Keratinocyte (primary cell): Measurements from ENCODE around the gene SMAD3. TPM values are rescaled to one million over a fixed set of nuclear protein-coding genes. Genes with fewer than 3 reads are reported as not detected.

Experiments
- DNase-seq: peaks from one replicate; pipeline ENCODE4 v3.0.0-alpha.2; 2011; ENCODE audit warnings: low read depth, missing footprints, low spot score
- FAIRE-seq: peaks from 2 replicates; lab custom pipeline; 2011; peaks lifted over from hg19 to GRCh38; lab: Jason Lieb, UNC
- H2AFZ ChIP-seq: 2 replicates; pipeline ENCODE4 v1.6.0; 2012; ENCODE audit warnings: low read length, control low read depth, inconsistent platforms; ENCODE audit not compliant: control insufficient read depth
- H3K27ac ChIP-seq: 2 replicates; pipeline ENCODE4 v1.5.1; 2011; ENCODE audit warnings: low read length; ENCODE audit not compliant: control insufficient read depth, insufficient read depth
- H3K27me3 ChIP-seq: 3 replicates; pipeline ENCODE4 v1.6.0; 2011; ENCODE audit warnings: low read length; ENCODE audit not compliant: control insufficient read depth, insufficient read depth; ENCODE audit errors: extremely low read depth
- H3K36me3 ChIP-seq, 2 experiments: 2 replicates in 1 of 2; 3 replicates in 1 of 2; pipeline ENCODE4 v1.5.1; 2011; ENCODE audit warnings: low read length in 2 of 2, mild to moderate bottlenecking in 1 of 2; ENCODE audit not compliant: control insufficient read depth in 2 of 2, insufficient read depth in 2 of 2; ENCODE audit errors: extremely low read depth in 1 of 2
- H3K4me1 ChIP-seq: 3 replicates; pipeline ENCODE4 v1.5.1; 2011; ENCODE audit warnings: low read length; ENCODE audit not compliant: control insufficient read depth, insufficient read depth; ENCODE audit errors: extremely low read depth
- H3K4me2 ChIP-seq: 3 replicates; pipeline ENCODE4 v1.6.0; 2011; ENCODE audit warnings: low read depth, low read length; ENCODE audit not compliant: control insufficient read depth, insufficient read depth; ENCODE audit errors: extremely low read depth
- H3K4me3 ChIP-seq, 3 experiments: fragments of 200-600 bp in 1 of 3; sonication (generic) in 1 of 3; 2 replicates in 2 of 3; 3 replicates in 1 of 3; pipeline ENCODE4 v1.5.1; 2011 to 2016; ENCODE audit warnings: low read length in 3 of 3, mild to moderate bottlenecking in 3 of 3, control low read depth in 2 of 3, inconsistent platforms in 1 of 3, low read depth in 1 of 3, mixed read lengths in 1 of 3, mixed run types in 1 of 3, moderate library complexity in 1 of 3; ENCODE audit not compliant: control insufficient read depth in 2 of 3, insufficient read depth in 2 of 3; ENCODE audit errors: extremely low read depth in 1 of 3
- H3K79me2 ChIP-seq: 2 replicates; pipeline ENCODE4 v1.6.0; 2012; ENCODE audit warnings: low read length; ENCODE audit not compliant: control insufficient read depth, insufficient read depth
- H3K9ac ChIP-seq: 3 replicates; pipeline ENCODE4 v1.6.0; 2011; ENCODE audit warnings: low read length; ENCODE audit not compliant: control insufficient read depth, insufficient read depth; ENCODE audit errors: extremely low read depth
- H3K9me1 ChIP-seq: 3 replicates; pipeline ENCODE4 v1.6.0; 2011; ENCODE audit warnings: low read length; ENCODE audit not compliant: control insufficient read depth, insufficient read depth; ENCODE audit errors: extremely low read depth
- H3K9me3 ChIP-seq: 2 replicates; pipeline ENCODE4 v1.5.1; 2012; ENCODE audit warnings: low read depth, low read length; ENCODE audit not compliant: control insufficient read depth
- H4K20me1 ChIP-seq: 3 replicates; pipeline ENCODE4 v1.6.0; 2011; ENCODE audit warnings: low read length; ENCODE audit not compliant: control insufficient read depth, insufficient read depth; ENCODE audit errors: extremely low read depth
- EZH2 ChIP-seq: IDR thresholded peaks from one replicate; pipeline ENCODE4 v1.6.1; 2012; ENCODE audit warnings: inconsistent platforms, mild to moderate bottlenecking, low read length, moderate library complexity
- dilution Hi-C: fragments of 300-500 bp; cut with MboI; formaldehyde crosslinking; loops from one replicate; pipeline ENCODE4 v1.7.0; 2020; ENCODE audit warnings: low sequenced_read_pairs; ENCODE audit not compliant: extremely low pct_ligation_motif_present
- polyA plus RNA-seq, 5 experiments: library from polyadenylated mRNA; depleted of rRNA in 3 of 5; stranded (reverse) in 3 of 5; stranded (forward) in 1 of 5; unstranded in 1 of 5; fragments of >200 nt; gene quantifications; 1 replicate in 1 of 5; 2 replicates in 3 of 5; 3 replicates in 1 of 5; pipeline versions ENCODE4 v1.2.1 to v1.2.3, GENCODE V29; 2011 to 2012; ENCODE audit warnings: missing spikeins in 2 of 5, low read depth in 1 of 5, low replicate concordance in 1 of 5
- TF ChIP-seq, protein P1 (sequence below), 3 experiments: IDR thresholded peaks in 1 of 3; conservative IDR thresholded peaks in 1 of 3; optimal IDR thresholded peaks in 1 of 3; 2 replicates in 2 of 3; 3 replicates in 1 of 3; pipeline versions ENCODE3 to v1.5.1; 2011; ENCODE audit warnings: low read length in 3 of 3, mild to moderate bottlenecking in 3 of 3, moderate library complexity in 2 of 3, control low read depth in 1 of 3, inconsistent platforms in 1 of 3; ENCODE audit not compliant: insufficient read depth in 2 of 3; ENCODE audit errors: extremely low read depth in 1 of 3

SMAD3 gene
- polyA plus RNA-seq, 1 donor (not counting 4 experiments of a cell fraction or from before 2014, with no cell fraction given): 33.7 TPM

DNA sequence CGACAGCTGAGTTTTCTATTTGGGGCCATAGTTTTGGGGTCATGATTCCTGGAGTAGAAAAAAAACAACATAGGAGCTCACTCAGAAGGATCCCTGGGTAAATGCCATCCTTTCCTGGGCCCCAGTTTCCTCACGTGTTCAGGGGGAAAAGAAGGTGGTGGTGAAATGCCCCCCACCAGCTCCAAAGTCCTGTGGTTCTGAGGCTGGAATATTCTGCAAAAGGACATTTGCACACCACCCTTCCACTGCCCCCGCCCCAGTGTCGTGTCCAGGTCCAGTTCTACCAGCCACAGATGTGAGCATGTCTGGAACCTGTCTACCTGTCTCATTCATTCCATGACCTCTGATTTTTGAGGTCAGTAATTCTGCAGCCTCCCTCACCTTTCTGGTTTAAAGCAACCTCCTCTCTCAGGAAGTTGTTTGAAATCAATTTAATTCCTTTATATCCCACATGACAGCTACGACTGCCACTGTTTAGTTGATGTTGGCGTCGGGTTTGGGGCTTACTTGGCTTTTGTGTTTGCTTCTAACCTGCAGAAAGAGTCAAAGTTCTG lies 82.1 kb downstream of the SMAD3 start:
- H3K4me1 ChIP-seq: peaks cover 83% of the 10 kb centered on the region
- no peaks in the 10 kb centered on the region for H3K27me3 ChIP-seq
- DNase-seq (no peak), FAIRE-seq (no peak)
- H3K4me3 ChIP-seq: peak overlapping the region in 1 of 3 experiments; percentile 30
- peaks cover 4% of the 10 kb centered on the region for H3K9me1 ChIP-seq
- no peaks in the 10 kb centered on the region for H4K20me1 ChIP-seq
- peak overlapping the region; percentile 75 for H3K4me2 ChIP-seq
- peaks cover 0 to 6% of the 10 kb centered on the region in 2 experiments for H3K36me3 ChIP-seq
- peaks cover 70% of the 10 kb centered on the region for H3K79me2 ChIP-seq
- H3K9me3 ChIP-seq: no peaks in the 10 kb centered on the region
- dilution Hi-C loops: no loop called here
- no peak overlapping the region for H2AFZ ChIP-seq
- TF ChIP-seq EZH2: no peak
- TF ChIP-seq, protein P1, sequence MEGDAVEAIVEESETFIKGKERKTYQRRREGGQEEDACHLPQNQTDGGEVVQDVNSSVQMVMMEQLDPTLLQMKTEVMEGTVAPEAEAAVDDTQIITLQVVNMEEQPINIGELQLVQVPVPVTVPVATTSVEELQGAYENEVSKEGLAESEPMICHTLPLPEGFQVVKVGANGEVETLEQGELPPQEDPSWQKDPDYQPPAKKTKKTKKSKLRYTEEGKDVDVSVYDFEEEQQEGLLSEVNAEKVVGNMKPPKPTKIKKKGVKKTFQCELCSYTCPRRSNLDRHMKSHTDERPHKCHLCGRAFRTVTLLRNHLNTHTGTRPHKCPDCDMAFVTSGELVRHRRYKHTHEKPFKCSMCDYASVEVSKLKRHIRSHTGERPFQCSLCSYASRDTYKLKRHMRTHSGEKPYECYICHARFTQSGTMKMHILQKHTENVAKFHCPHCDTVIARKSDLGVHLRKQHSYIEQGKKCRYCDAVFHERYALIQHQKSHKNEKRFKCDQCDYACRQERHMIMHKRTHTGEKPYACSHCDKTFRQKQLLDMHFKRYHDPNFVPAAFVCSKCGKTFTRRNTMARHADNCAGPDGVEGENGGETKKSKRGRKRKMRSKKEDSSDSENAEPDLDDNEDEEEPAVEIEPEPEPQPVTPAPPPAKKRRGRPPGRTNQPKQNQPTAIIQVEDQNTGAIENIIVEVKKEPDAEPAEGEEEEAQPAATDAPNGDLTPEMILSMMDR (optimal IDR thresholded peaks at IDR 0.05 in 1 of 3, IDR thresholded peaks at IDR 0.05 in 1 of 3, conservative IDR thresholded peaks at IDR 0.05 in 1 of 3; ENCODE audit: extremely low read depth in 1 of 3, insufficient read depth in 2 of 3, low read length in 3 of 3): no peak
- peak overlapping the region; percentile 77 for H3K9ac ChIP-seq
- peak overlapping the region; percentile 96 for H3K27ac ChIP-seq

DNA sequence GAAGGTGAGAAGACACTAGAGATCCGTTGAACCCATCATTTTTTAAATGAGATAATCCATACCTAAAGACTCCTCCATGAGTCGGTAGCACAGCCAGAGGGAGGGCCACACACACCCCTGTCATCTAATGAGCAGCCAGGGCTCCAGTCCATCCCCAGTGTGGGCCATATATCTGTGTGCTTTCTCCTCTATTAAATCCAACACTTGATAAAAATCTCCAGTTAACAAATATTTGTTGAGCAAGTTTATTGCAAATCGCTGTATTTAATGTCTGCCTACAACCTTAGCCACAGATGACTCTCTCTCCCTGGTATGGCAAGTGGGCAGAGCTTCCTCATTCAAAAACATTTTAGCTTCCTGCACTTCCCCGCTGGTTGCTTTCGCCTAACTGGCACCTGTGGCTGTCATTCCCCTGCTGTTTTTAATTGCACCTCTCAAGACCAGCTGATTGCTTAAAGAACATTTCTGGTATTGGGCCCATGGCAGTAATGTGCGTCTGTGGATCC lies 82.8 kb downstream of the SMAD3 start:
- FAIRE-seq: peak; percentile 90
- no peak for DNase-seq

More for the DNA sequence above, 82.8 kb downstream of the SMAD3 start:
- Histone ChIP-seq H3K4me1 (peaks cover 81% of the 10 kb centered on the region), H3K36me3 (peaks cover 0 to 9% of the 10 kb centered on the region in 2 experiments), H3K4me3 (peak overlapping the region in 2 of 3 experiments; percentile 10 to 29), H3K4me2 (peak overlapping the region; percentile 75), H3K27me3 (no peaks in the 10 kb centered on the region), H4K20me1 (no peaks in the 10 kb centered on the region), H3K79me2 (peaks cover 69% of the 10 kb centered on the region), H3K9me3 (no peaks in the 10 kb centered on the region), H3K9me1 (peaks cover 4% of the 10 kb centered on the region), H3K9ac (peak overlapping the region; percentile 77), H2AFZ (no peak overlapping the region), H3K27ac (peak overlapping the region; percentile 96)
- TF ChIP-seq EZH2: no peak
- TF ChIP-seq, protein P1 (optimal IDR thresholded peaks at IDR 0.05 in 1 of 3, IDR thresholded peaks at IDR 0.05 in 1 of 3, conservative IDR thresholded peaks at IDR 0.05 in 1 of 3; ENCODE audit: extremely low read depth in 1 of 3, insufficient read depth in 2 of 3, low read length in 3 of 3): no peak
- dilution Hi-C loops: no loop called here
